ENCODE results near the gene KLK11.

The KLK11 gene

DNA sequence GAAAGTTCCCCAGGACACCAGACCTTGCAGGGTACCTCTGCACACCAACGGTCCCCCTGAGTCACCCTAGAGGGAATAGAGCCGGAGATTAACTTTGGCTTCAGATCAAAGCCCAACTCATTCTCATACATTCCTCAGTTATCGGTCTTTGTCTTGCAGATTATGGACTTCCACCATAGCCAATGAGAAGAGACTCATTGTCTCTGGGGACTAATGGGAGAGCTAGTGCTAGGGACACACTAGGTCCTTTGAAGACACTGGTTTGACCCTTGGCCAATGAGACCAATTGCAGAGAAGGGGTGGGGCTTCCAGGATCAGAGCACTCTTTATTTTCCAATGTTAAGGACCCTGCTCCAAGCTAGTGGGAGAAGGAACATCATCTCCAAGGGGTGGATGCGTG, 48.8 kb downstream of the KLK11 start:
- no peak for TF ChIP-seq EZH2phosphoT487 (IDR thresholded peaks at IDR 0.05; ENCODE audit: borderline replicate concordance)
- TF ChIP-seq, protein P1, sequence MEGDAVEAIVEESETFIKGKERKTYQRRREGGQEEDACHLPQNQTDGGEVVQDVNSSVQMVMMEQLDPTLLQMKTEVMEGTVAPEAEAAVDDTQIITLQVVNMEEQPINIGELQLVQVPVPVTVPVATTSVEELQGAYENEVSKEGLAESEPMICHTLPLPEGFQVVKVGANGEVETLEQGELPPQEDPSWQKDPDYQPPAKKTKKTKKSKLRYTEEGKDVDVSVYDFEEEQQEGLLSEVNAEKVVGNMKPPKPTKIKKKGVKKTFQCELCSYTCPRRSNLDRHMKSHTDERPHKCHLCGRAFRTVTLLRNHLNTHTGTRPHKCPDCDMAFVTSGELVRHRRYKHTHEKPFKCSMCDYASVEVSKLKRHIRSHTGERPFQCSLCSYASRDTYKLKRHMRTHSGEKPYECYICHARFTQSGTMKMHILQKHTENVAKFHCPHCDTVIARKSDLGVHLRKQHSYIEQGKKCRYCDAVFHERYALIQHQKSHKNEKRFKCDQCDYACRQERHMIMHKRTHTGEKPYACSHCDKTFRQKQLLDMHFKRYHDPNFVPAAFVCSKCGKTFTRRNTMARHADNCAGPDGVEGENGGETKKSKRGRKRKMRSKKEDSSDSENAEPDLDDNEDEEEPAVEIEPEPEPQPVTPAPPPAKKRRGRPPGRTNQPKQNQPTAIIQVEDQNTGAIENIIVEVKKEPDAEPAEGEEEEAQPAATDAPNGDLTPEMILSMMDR (conservative IDR thresholded peaks at IDR 0.05; ENCODE audit: low read length), result no peak
- no peaks in the 10 kb centered on the region for H3K4me1 ChIP-seq (ENCODE audit: insufficient read depth, low read length, poor library complexity, severe bottlenecking)

DNA sequence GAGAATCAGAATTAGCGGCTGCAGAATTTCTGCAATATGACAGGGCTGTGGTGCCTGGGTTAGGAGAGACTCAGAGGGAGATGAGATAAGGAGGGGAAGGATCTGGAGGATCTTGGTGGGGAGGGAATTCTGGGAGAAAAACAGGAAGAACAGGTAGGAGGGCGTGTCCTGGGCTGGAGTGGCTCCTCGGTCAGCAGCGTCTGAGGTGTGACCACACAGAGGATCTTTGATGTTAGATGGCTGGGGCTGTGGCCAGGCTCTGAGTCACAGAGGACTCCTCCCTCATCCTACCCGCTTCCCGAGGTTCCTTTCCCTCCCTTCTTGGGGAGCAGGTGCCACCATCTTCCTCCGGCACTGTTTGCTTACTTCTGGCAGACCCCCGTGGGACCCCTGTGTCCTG, 50.6 kb downstream of the KLK11 start:
- Histone ChIP-seq H3K4me3 (ENCODE audit: low read length, poor library complexity, severe bottlenecking) (no peak overlapping the region), H3K27me3 (ENCODE audit: insufficient read depth, low read length, poor library complexity, severe bottlenecking) (no peaks in the 10 kb centered on the region), H3K4me2 (ENCODE audit: low read depth, low read length, poor library complexity, severe bottlenecking) (no peak overlapping the region), H3K4me1 (ENCODE audit: insufficient read depth, low read length, poor library complexity, severe bottlenecking) (no peaks in the 10 kb centered on the region), H3K36me3 (ENCODE audit: insufficient read depth, low read length) (no peaks in the 10 kb centered on the region), H3K9ac (ENCODE audit: low read depth, low read length, poor library complexity, severe bottlenecking) (no peak overlapping the region), H4K20me1 (ENCODE audit: insufficient read depth, low read length, poor library complexity, severe bottlenecking) (no peaks in the 10 kb centered on the region), H3F3A (ENCODE audit: low read depth) (no peaks in the 10 kb centered on the region), H3K79me2 (ENCODE audit: insufficient read depth, low read length) (no peaks in the 10 kb centered on the region), H2AFZ (ENCODE audit: low read length) (no peak overlapping the region; the same call in 1 of the 2 replicates), H3K9me3 (ENCODE audit: insufficient read depth, low read depth, low read length) (no peaks in the 10 kb centered on the region), H3K9me2 (replicated peaks; ENCODE audit: low read depth, low read length) (no peaks in the 10 kb centered on the region)
- no peak for TF ChIP-seq EZH2phosphoT487 (IDR thresholded peaks at IDR 0.05; ENCODE audit: borderline replicate concordance)
- TF ChIP-seq, protein P1 (conservative IDR thresholded peaks at IDR 0.05; ENCODE audit: low read length), result no peak

More for the DNA sequence above, 48.8 kb downstream of the KLK11 start:
- Histone ChIP-seq H3K9ac (ENCODE audit: low read depth, low read length, poor library complexity, severe bottlenecking) (no peak overlapping the region), H3F3A (ENCODE audit: low read depth) (no peaks in the 10 kb centered on the region), H4K20me1 (ENCODE audit: insufficient read depth, low read length, poor library complexity, severe bottlenecking) (no peaks in the 10 kb centered on the region), H3K36me3 (ENCODE audit: insufficient read depth, low read length) (no peaks in the 10 kb centered on the region), H3K9me2 (replicated peaks; ENCODE audit: low read depth, low read length) (no peaks in the 10 kb centered on the region), H3K4me3 (ENCODE audit: low read length, poor library complexity, severe bottlenecking) (no peak overlapping the region), H3K27me3 (ENCODE audit: insufficient read depth, low read length, poor library complexity, severe bottlenecking) (no peaks in the 10 kb centered on the region), H3K9me3 (ENCODE audit: insufficient read depth, low read depth, low read length) (no peaks in the 10 kb centered on the region), H3K4me2 (ENCODE audit: low read depth, low read length, poor library complexity, severe bottlenecking) (no peak overlapping the region), H2AFZ (ENCODE audit: low read length) (no peak overlapping the region), H3K79me2 (ENCODE audit: insufficient read depth, low read length) (no peaks in the 10 kb centered on the region)

GRCh38 chr19:50974702-50975556, 51.5 kb downstream of the KLK11 start:
- no peaks in the 10 kb centered on the region for H3K79me2 ChIP-seq (ENCODE audit: insufficient read depth, low read length)
- H3K4me2 ChIP-seq (ENCODE audit: low read depth, low read length, poor library complexity, severe bottlenecking), result no peak overlapping the region
- no peaks in the 10 kb centered on the region for H3K9me3 ChIP-seq (ENCODE audit: insufficient read depth, low read depth, low read length)
- H3K36me3 ChIP-seq (ENCODE audit: insufficient read depth, low read length), result no peaks in the 10 kb centered on the region
- H2AFZ ChIP-seq (ENCODE audit: low read length), result no peak overlapping the region
- TF ChIP-seq, protein P1 (conservative IDR thresholded peaks at IDR 0.05; ENCODE audit: low read length), result no peak
- TF ChIP-seq EZH2phosphoT487 (IDR thresholded peaks at IDR 0.05; ENCODE audit: borderline replicate concordance), result no peak
- no peaks in the 10 kb centered on the region for H4K20me1 ChIP-seq (ENCODE audit: insufficient read depth, low read length, poor library complexity, severe bottlenecking)
- no peaks in the 10 kb centered on the region for H3K27me3 ChIP-seq (ENCODE audit: insufficient read depth, low read length, poor library complexity, severe bottlenecking)
- H3K9me2 ChIP-seq (replicated peaks; ENCODE audit: low read depth, low read length), result no peaks in the 10 kb centered on the region
- no peaks in the 10 kb centered on the region for H3F3A ChIP-seq (ENCODE audit: low read depth)
- no peak overlapping the region for H3K9ac ChIP-seq (ENCODE audit: low read depth, low read length, poor library complexity, severe bottlenecking)
- H3K4me3 ChIP-seq (ENCODE audit: low read length, poor library complexity, severe bottlenecking), result no peak overlapping the region
- no peaks in the 10 kb centered on the region for H3K4me1 ChIP-seq (ENCODE audit: insufficient read depth, low read length, poor library complexity, severe bottlenecking)

Data from Loucy (cell line).